ENCODE measurements around the gene ARHGEF3. TPM values are rescaled to one million over a fixed set of nuclear protein-coding genes. Genes with fewer than 3 reads are reported as not detected.
A peak's percentile ranks its signal among the peaks of the same experiment; 100 is the strongest.

The ARHGEF3 gene
- total RNA-seq, 1 experiment from 2014 or later: 9.6 TPM

DNA sequence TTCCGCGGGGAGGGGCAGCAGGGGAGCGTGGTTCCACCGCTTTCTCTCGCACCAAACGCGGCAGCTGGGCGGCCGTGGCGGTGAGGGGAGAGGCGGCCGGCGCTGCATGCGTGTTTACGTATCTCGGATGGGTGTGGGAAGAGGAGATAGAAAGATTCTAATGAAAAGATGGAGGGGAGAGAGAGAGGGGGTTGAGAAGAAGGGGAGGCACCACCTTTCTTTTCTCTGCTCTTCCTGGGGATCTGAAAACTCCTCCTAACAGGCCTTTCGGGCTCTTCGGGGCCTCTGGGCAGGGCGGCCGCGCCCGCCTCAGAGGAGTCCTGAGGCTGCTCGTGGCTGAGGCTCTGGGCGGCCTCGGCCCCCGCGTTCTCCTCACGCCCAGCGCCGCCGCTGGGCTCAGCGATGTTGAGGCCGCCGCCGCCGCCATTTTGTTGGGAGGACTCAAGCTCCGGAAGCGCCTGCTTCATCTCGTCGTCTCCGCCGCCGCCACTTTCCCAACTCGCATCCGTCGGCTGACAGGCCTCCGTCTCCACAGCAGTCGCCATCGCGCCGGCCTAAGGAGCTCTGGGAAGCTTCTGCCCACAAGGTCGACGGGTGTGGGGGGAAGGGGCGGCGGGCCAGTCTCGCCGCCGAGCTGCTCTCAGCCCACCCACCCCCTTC, 119.2 kb downstream of the ARHGEF3 start:
- DNase-seq (ENCODE audit: low read depth): peak; percentile 66

DNA sequence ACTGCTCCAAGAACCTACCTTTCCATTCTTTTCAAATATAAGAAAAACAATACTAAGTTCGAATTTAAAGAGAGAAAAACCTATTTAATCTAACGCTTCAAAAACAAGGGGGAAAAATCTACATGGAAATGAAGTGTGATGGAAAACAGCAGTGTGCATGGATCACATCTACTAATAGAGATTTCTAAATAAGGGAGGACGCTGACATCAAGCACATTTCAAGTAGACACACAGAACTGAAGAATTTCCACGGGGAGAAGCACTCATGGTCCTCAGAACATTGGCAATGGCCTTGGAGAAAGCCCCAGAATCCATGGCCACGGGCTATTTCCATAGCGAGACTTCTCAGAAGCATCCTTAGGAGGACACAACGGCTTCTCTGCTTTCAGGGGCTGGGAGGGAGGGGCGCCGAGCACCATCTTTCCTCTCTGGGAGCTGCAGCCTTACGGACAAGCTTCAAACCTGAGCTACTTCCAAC, 119.7 kb downstream of the ARHGEF3 start:
- DNase-seq (ENCODE audit: low read depth): no peak

DNA sequence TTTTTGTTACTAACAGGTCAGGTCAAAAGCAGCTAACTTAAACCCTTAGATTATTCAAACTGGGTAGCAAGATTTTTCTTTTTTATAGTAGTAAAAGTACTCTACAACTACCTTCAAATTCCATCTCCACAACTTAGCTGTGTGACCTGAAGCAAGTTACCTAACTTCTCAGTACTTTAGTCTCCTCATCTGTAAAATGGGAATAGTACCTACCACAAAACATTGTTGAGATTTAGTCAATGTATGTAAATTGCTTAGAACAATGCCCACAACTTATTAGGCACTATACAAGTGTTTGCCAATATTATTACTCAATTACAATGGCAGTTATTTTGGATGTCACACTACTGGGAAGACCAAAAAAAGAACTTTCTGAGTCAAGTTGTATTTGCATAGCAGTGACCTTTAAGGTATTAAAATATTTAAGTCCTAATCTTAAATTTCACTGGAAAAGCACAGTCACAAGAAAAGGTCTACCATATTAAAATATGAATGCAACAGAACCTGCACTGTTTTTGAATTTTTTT, 121.6 kb downstream of the ARHGEF3 start:
- DNase-seq (ENCODE audit: low read depth): no peak

Other genes with a start within 250 kb of the ARHGEF3 start
- gene CCDC66, start 244.8 kb downstream of the ARHGEF3 start, total RNA-seq (2014; rRNA removed; shearing (Covaris generic)): 3.1 and 4.3 TPM in 2 replicates
- 57.7 and 59.4 TPM in 2 replicates for gene TASOR, start 118.7 kb downstream of the ARHGEF3 start, total RNA-seq (2014; rRNA removed; shearing (Covaris generic))

Data from M059J (cell line).